WTC11 (cell line): ENCODE results near the gene DCTN2. TPM values are rescaled to one million over a fixed set of nuclear protein-coding genes. Genes with fewer than 3 reads are reported as not detected.
"Not testable (repeated sequence)": the region's sequence is repeated elsewhere in the genome, so short reads cannot be mapped to it uniquely, and the experiment has no call there.

Experiments
- ATAC-seq: fragments of 200-7000 bp; cut with Tn5 transposase; 2 replicates; pipeline ENCODE4 v1.10.0; 2021; ENCODE audit warnings: mild to moderate bottlenecking, moderate library complexity
- CTCF ChIA-PET: fragments of 300-600 bp; sonication (Branson Sonifier 250); formaldehyde crosslinking; loops from one replicate; lab custom pipeline; 2021; ENCODE audit warnings: antibody characterized with exemption; lab: Charles Lee
- POLR2A ChIA-PET: fragments of 350-600 bp; sonication (Branson Sonifier 250); formaldehyde crosslinking; loops from one replicate; lab custom pipeline; 2021; ENCODE audit warnings: antibody characterized with exemption; lab: Charles Lee
- DNase-seq: peaks from one replicate; pipeline ENCODE4 v3.0.0; 2021; ENCODE audit warnings: low spot score
- H3K27ac Mint-ChIP-seq: 2 replicates; pipeline ENCODE4 v1.8.0; 2021; ENCODE audit warnings: mixed read lengths
- H3K27me3 Mint-ChIP-seq: 2 replicates; pipeline ENCODE4 v1.8.0; 2021; ENCODE audit warnings: low read depth, mild to moderate bottlenecking, moderate library complexity, mixed read lengths
- H3K36me3 Mint-ChIP-seq: 2 replicates; pipeline ENCODE4 v1.8.0; 2021; ENCODE audit warnings: mixed read lengths
- H3K4me1 Mint-ChIP-seq: 2 replicates; pipeline ENCODE4 v1.8.0; 2022; ENCODE audit warnings: mixed read lengths
- H3K4me3 Mint-ChIP-seq: 2 replicates; pipeline ENCODE4 v1.8.0; 2021; ENCODE audit warnings: mild to moderate bottlenecking, moderate library complexity, mixed read lengths
- H3K9me3 Mint-ChIP-seq: 2 replicates; pipeline ENCODE4 v1.8.0; 2021; ENCODE audit warnings: mixed read lengths
- E2F5 ChIP-seq: sonication (generic); formaldehyde crosslinking; IDR thresholded peaks from 2 replicates; pipeline ENCODE4 v1.8.1; 2022; ENCODE audit warnings: mild to moderate bottlenecking, moderate library complexity, missing genetic modification reagents
- ETV6 ChIP-seq: sonication (generic); formaldehyde crosslinking; IDR thresholded peaks from 2 replicates; pipeline ENCODE4 v1.8.1; 2022; ENCODE audit warnings: mild to moderate bottlenecking, missing genetic modification reagents
- FOXP4 ChIP-seq: sonication (generic); formaldehyde crosslinking; IDR thresholded peaks from 2 replicates; pipeline ENCODE4 v1.8.0; 2022; ENCODE audit warnings: mild to moderate bottlenecking, missing genetic modification reagents
- HMGXB4 ChIP-seq: sonication (generic); formaldehyde crosslinking; IDR thresholded peaks from 2 replicates; pipeline ENCODE4 v1.8.1; 2023; ENCODE audit warnings: mild to moderate bottlenecking, moderate library complexity, missing genetic modification reagents
- IRF1 ChIP-seq: sonication (generic); formaldehyde crosslinking; IDR thresholded peaks from 2 replicates; pipeline ENCODE4 v1.8.0; 2023; ENCODE audit warnings: missing genetic modification reagents
- SOX15 ChIP-seq: fragments of 250-450 bp; sonication (Bioruptor Pico); IDR thresholded peaks from 2 replicates; pipeline ENCODE4 v1.9.0; 2021; ENCODE audit warnings: mild to moderate bottlenecking
- TEAD1 ChIP-seq: sonication (generic); formaldehyde crosslinking; IDR thresholded peaks from 2 replicates; pipeline ENCODE4 v1.8.0; 2022; ENCODE audit warnings: mild to moderate bottlenecking, missing genetic modification reagents
- ZNF532 ChIP-seq: fragments of 250-450 bp; sonication (Bioruptor Pico); IDR thresholded peaks from 2 replicates; pipeline ENCODE4 v1.9.0; 2021; ENCODE audit warnings: mild to moderate bottlenecking, borderline replicate concordance
- total RNA-seq: library from RNA; stranded (reverse); gene quantifications from 3 replicates; pipeline ENCODE4 v1.2.3, GENCODE V29; 2021
- TF ChIP-seq, protein P1 (sequence below): sonication (generic); formaldehyde crosslinking; IDR thresholded peaks from 2 replicates; pipeline ENCODE4 v1.8.1; 2023; ENCODE audit warnings: mild to moderate bottlenecking, missing genetic modification reagents

DCTN2 gene
- total RNA-seq, 1 experiment from 2014 or later: 93.5 TPM

- TF ChIP-seq SOX15 (CRISPR knock-in tag): no peak
These were observed 16.4 kb upstream of the DCTN2 start for GRCh38 chr12:57563358-57563757.

GRCh38 chr12:57561117-57561516 is 14.1 kb upstream of the DCTN2 start:
- H3K4me3 Mint-ChIP-seq, CTCF ChIA-PET, ATAC-seq, H3K9me3 Mint-ChIP-seq, H3K36me3 Mint-ChIP-seq, POLR2A ChIA-PET, DNase-seq, H3K27ac Mint-ChIP-seq, H3K4me1 Mint-ChIP-seq, H3K27me3 Mint-ChIP-seq: not testable (repeated sequence)

More at GRCh38 chr12:57563358-57563757, 16.4 kb upstream of the DCTN2 start:
- POLR2A ChIA-PET: no interaction called here
- H3K9me3 Mint-ChIP-seq: no peaks in the 10 kb centered on the region
- no peaks in the 10 kb centered on the region for H3K27me3 Mint-ChIP-seq
- no peak for ATAC-seq
- CTCF ChIA-PET: no interaction called here
- H3K4me3 Mint-ChIP-seq: no peak overlapping the region
- no peak for DNase-seq
- peaks cover 7% of the 10 kb centered on the region for H3K36me3 Mint-ChIP-seq
- no peaks in the 10 kb centered on the region for H3K4me1 Mint-ChIP-seq
- H3K27ac Mint-ChIP-seq: no peak overlapping the region

DNA sequence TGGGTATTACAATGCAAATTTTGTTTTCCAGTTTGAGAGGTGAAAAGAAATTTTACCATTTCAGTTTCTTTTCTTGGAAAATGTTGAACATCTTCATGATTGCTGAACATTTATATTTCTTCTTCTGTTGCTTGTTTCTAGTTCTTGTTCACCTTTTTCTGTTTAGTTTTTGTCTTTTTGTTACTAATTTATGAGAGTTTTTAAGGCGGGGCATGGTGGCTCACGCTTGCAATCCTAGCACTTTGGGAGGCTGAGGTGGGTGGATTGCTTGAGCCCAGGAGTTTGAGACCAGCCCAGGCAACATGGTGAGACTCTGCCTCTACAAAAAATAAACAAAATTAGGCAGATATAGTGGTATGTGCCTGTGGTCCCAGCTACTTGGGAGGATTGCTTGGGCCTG is 13.5 kb upstream of the DCTN2 start:
- peaks cover 7% of the 10 kb centered on the region for H3K36me3 Mint-ChIP-seq
- no peak overlapping the region for H3K27ac Mint-ChIP-seq
- H3K4me3 Mint-ChIP-seq: no peak overlapping the region
- CTCF ChIA-PET: no interaction called here
- POLR2A ChIA-PET: no interaction called here
- TF ChIP-seq, protein P1, sequence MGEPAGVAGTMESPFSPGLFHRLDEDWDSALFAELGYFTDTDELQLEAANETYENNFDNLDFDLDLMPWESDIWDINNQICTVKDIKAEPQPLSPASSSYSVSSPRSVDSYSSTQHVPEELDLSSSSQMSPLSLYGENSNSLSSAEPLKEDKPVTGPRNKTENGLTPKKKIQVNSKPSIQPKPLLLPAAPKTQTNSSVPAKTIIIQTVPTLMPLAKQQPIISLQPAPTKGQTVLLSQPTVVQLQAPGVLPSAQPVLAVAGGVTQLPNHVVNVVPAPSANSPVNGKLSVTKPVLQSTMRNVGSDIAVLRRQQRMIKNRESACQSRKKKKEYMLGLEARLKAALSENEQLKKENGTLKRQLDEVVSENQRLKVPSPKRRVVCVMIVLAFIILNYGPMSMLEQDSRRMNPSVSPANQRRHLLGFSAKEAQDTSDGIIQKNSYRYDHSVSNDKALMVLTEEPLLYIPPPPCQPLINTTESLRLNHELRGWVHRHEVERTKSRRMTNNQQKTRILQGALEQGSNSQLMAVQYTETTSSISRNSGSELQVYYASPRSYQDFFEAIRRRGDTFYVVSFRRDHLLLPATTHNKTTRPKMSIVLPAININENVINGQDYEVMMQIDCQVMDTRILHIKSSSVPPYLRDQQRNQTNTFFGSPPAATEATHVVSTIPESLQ (CRISPR knock-in tag): no peak
- TF ChIP-seq ETV6 (CRISPR knock-in tag): no peak
- TF ChIP-seq TEAD1 (CRISPR knock-in tag): no peak
- TF ChIP-seq IRF1 (CRISPR knock-in tag): no peak
- no peaks in the 10 kb centered on the region for H3K9me3 Mint-ChIP-seq
- H3K27me3 Mint-ChIP-seq: no peaks in the 10 kb centered on the region
- ATAC-seq: no peak
- 0 out of 2 replicates have a peak, but pooled peaks cover 3% of the 10 kb centered on the region for H3K4me1 Mint-ChIP-seq
- no peak for DNase-seq

DNA sequence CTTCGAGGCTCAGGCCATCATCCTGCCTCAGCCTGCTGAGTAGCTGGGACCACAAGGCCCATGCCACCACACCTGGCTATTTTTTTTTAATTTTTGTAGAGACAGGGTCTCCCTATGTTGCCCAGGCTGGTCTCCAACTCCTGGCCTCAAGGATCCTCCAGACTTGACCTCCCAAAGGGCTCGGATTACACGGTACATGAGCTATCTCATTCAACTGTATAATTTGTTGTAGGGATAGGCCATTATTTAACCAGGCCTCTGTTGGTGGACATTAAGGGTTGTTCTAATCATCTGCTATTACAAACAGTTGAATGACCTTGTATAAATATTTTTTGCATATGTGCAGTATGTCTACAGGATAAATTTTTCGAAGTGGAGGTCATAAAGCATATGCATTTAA is 11.9 kb upstream of the DCTN2 start:
- no peaks in the 10 kb centered on the region for H3K27me3 Mint-ChIP-seq
- no peak for DNase-seq
- POLR2A ChIA-PET: no interaction called here
- TF ChIP-seq HMGXB4 (CRISPR knock-in tag): no peak
- TF ChIP-seq FOXP4 (CRISPR knock-in tag): no peak
- no peak for TF ChIP-seq ZNF532 (CRISPR knock-in tag)
- no peak for TF ChIP-seq E2F5 (CRISPR knock-in tag)
- TF ChIP-seq, all 79 proteins: peak for 0
- ATAC-seq: no peak
- no peaks in the 10 kb centered on the region for H3K9me3 Mint-ChIP-seq
- no peak overlapping the region for H3K27ac Mint-ChIP-seq
- H3K36me3 Mint-ChIP-seq: peaks cover under 1% of the 10 kb centered on the region; the same call in 1 of the 2 replicates
- no peak overlapping the region for H3K4me3 Mint-ChIP-seq
- 0 out of 2 replicates have a peak, but pooled peaks cover 3% of the 10 kb centered on the region for H3K4me1 Mint-ChIP-seq
- CTCF ChIA-PET: no interaction called here
